GM21717 (cell line): Measurements from ENCODE around the gene AIP.
A peak's percentile ranks its signal among the peaks of the same experiment; 100 is the strongest.
"Not testable (repeated sequence)": the region's sequence is repeated elsewhere in the genome, so short reads cannot be mapped to it uniquely, and the experiment has no call there.

Experiments used
- ATAC-seq: cut with Tn5 transposase; IDR thresholded peaks from one replicate; pipeline ENCODE4 v1.9.1; 2021; ENCODE audit warnings: mild to moderate bottlenecking, moderate library complexity; ENCODE audit not compliant: unreplicated experiment

AIP gene

DNA sequence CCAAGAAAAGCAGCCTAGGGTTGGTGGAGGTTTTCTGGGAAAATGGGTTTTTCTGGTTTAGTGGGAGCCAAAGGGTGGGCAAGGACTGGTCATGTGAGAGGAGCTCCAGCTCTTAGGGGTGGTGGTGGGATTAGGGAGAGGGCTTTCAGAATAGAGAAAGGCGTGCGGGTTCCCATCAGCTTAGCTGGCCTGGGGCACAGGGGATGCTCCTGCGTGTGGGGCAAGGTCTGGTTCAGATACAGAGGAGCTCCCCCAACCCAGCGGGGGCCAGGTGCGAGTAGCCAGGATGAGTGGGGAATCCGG, 14.4 kb upstream of the AIP start:
- no peak for ATAC-seq

DNA sequence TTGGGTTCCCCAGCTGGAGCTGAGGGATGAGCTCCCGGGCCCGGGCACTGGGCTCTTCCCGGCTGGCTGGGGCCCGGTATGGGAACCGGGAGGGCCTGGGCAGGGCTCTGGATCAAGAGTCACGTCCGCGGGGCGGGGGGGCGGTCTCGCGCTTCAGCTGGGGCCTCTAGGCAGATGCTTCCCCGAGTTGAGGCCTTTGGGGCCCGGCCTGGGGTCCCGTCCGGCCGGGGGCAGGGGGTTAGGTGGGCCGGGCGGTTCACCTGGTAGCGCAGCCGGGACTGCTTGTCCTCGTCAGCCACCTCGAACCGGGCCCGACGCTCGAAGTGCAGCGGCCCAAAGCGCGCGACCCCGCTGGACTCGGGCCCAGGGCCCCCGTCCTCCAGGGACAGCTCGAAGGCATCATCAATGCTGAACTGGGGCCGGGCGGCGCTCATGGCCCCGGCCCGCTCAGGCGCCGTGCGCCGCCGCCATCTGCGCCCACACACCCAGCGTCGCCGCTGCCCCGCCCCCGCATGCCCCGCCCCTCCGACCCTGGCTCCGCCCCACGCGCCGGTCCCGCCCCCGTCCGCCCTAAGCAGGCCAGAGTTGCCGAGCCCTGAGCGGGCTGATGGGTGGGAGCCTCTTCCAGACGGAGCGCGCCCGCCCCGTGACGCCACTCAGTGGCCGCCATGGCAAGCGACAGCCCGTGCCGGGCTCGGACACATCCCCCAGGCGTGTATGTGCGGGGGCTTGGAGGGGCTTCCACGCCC, 13.9 kb upstream of the AIP start, which contains the start of gene TMEM134:
Gene TMEM134 (minus strand): TSS at position 493 of the 749 bp plus-strand sequence. CDS start 59 bp downstream, at position 434.
- peak; percentile 65 for ATAC-seq

DNA sequence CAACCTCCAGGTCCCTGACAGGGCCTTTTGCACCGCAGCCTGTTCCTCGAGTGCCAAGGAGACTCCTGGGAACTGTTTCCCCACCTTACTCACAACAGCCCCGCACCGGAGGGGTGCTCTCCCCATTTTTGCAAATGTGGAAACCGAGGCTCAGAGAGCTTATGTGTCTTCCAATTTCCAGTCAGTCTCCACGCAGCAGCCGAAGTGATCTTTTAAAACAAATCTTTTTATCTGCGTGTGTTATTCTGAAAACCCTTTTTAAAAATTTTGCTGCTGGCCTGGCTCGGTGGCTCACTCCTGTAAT, 13.4 kb upstream of the AIP start:
- ATAC-seq, result no peak

- no peak for ATAC-seq
These were observed 12.4 kb upstream of the AIP start for GRCh38 chr11:67470337-67471002.

DNA sequence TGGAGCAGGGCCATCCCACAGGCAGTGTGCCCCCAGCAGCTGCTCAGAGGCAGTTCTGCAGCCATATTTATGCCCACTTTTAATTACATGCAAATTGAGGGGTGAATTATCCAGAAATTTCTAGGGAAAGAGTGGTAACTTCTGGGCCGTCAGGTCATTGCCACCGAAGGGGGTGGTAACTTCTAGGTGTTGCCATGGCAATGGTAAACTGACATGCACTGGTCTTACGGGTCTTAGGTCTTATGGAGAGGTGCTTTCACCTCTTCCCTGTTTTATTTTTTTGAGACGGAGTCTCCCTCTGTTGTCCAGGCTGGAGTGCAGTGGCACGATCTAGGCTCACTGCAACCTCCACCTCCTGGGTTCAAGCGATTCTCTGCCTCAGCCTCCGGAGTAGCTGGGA, 9.9 kb upstream of the AIP start:
- no peak for ATAC-seq

DNA sequence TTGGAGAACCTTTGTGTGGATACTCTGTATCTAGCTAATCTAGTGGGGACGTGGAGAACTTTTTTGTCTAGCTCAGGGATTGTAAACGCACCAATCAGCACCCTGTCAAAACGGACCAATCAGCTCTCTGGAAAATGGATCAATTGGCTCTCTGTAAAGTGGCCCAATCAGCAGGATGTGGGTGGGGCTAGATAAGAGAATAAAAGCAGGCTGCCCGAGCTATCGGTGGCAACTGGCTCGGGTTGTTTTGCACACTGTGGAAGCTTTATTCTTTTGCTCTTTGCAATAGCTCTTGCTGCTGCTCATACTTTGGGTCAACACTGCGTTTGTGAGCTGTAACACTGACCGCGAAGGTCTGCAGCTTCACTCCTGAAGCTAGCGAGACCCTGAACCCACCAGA, 6.1 kb upstream of the AIP start:
- ATAC-seq, result not testable (repeated sequence)

- not testable (repeated sequence) for ATAC-seq
These were observed 5.3 kb upstream of the AIP start for GRCh38 chr11:67477344-67478050.

GRCh38 chr11:67482275-67482826, 475 bp upstream of the AIP start:
- no peak for ATAC-seq

GRCh38 chr11:67483831-67484665, 1.2 kb downstream of the AIP start:
- no peak for ATAC-seq

DNA sequence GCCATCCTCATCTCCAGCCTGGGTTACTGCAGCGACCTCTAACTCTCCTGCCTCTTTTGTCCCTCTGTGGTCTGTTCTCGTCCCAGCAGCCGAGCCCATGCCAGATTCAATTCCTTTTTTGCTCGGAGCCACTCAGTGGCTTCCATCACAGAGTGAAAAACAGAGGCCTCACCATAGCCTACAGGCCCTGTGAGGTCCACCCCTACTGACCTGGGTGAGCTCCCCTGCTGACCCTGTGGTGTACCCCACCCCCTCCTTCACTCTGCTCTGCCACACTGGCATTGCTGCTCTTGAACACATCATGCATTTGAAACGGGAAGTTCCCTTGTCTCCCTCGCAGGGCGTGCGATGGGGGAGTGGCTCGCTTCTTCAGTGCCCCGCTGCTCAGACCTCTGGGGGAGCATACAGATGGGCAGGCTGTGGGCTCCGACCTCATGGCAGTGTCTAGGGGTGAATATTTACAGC, 2.1 kb downstream of the AIP start:
- ATAC-seq, result no peak

DNA sequence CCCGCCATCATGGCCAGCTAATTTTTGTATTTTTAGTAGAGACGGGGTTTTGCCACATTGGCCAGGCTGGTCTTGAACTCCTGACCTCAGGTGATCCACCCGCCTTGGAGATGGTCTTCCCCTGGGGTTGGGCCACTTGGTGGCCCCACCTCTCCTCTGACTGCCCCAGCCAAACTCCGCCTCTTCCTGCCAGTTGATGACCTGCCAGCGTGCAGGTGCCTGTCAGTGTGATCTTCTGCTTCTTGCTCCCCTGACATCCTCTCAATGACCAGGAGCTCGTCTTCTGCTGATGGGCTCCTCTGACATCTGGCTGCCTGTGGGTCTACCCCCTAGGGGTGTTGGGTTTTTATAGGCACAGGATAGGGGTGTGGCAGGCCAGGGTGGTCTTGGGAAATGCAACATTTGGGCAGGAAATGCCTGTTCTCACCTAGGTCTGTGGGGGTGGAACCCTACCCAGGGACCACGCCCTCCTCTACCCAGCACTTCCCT, 3.1 kb downstream of the AIP start:
- ATAC-seq, result not testable (repeated sequence)

DNA sequence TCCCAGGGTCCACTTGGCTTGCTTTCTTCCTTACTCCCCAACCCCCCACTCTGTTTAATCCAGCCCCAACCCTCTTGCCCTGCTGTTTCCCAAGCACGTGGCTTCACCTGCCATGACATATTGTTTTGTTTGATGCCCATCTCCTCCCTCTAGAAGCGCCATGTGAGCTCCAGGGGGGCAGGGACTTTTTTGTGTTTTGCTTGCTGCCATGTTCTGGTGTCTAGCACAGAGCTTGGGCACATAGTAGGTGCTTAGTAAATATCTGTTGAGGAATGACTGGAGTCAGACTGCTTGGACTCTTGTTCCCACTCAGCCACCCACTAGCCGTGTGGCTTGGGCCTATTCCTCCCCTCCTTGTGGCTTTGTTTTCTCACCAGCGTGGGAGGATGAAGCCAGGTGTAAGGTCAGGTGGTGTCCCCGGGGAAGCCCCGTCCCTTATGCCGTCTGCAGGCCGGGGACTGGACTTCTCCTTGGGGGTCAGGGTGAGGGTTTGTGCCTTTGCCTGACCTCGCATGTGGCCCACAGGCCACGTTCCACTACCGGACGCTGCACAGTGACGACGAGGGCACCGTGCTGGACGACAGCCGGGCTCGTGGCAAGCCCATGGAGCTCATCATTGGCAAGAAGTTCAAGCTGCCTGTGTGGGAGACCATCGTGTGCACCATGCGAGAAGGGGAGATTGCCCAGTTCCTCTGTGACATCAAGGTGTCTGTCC, 3.8 kb downstream of the AIP start:
- ATAC-seq, result no peak

DNA sequence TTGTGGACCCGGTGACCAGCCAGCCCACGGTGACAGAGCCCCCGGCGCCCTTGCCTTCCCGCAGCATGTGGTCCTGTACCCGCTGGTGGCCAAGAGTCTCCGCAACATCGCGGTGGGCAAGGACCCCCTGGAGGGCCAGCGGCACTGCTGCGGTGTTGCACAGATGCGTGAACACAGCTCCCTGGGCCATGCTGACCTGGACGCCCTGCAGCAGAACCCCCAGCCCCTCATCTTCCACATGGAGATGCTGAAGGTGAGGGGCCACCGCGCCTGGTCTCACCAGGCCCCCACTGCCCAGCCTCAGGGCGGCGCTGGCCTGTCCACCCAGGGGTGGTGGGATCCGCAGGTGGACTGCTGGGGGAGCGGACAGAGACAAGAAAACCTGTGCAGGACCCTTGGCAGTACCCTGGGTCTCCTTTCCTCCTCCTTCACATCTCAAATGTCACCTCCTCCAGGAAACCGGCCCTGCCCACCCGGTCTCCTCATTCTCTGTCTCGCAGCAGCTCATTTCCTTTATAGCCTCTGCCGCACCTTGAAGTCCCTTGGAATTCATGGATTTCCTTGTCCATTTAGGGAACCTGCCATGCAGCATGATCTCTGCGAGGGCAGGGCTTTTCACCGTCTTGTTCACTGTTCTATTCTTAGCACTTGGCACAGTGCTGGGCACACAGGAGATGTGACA, 6.5 kb downstream of the AIP start:
- ATAC-seq, result no peak

DNA sequence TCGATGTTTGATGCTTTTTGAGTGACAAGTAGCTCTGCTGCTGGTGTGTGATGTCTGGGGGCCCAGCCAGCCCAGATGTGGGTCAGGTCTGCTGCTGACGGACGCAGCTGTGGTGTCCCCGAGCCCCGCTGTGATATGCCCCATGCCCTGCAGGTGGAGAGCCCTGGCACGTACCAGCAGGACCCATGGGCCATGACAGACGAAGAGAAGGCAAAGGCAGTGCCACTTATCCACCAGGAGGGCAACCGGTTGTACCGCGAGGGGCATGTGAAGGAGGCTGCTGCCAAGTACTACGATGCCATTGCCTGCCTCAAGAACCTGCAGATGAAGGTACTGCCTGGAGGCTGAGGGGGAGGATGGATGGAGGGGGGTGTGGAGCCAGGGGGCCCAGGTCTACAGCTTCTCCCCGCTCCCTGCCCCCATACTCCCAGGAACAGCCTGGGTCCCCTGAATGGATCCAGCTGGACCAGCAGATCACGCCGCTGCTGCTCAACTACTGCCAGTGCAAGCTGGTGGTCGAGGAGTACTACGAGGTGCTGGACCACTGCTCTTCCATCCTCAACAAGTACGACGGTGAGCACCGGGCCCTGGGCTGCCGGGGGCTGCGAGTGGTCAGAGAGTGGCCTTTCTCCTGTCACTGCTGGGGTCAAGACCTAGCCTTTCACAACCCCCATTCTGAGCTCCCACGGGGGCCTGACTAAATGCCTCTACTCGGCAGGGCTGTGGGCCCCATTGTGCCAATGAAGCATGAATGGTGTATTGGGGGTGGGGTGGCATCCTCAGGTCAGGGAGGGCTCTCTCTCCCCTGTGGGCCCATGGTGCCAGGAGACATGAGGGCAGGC, 7.3 kb downstream of the AIP start:
- ATAC-seq, result no peak

DNA sequence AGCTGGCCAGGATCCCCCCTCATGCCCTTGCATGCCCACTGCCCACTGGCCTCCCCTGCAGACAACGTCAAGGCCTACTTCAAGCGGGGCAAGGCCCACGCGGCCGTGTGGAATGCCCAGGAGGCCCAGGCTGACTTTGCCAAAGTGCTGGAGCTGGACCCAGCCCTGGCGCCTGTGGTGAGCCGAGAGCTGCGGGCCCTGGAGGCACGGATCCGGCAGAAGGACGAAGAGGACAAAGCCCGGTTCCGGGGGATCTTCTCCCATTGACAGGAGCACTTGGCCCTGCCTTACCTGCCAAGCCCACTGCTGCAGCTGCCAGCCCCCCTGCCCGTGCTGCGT, 7.9 kb downstream of the AIP start:
- no peak for ATAC-seq

GRCh38 chr11:67491276-67492068, 8.6 kb downstream of the AIP start:
- ATAC-seq, result no peak

- no peak for ATAC-seq
These were observed 9.4 kb downstream of the AIP start for GRCh38 chr11:67492069-67492727.
